Endothelial cell of umbilical vein (primary cell): ENCODE data around the gene EXOSC9. TPM values are rescaled to one million over a fixed set of nuclear protein-coding genes. Genes with fewer than 3 reads are reported as not detected.

ENCODE experiments used
- BruUV-seq: library from RNA; stranded (reverse); fragments of 400-500 nt; replicated peaks from 2 replicates; lab custom pipeline; 2021; lab: Mats Ljungman, UMichigan
- CTCF ChIA-PET: fragments of 300-600, 350-600 bp; sonication (Branson Sonifier 250); formaldehyde crosslinking; loops from one replicate; lab custom pipeline; 2021; ENCODE audit warnings: antibody characterized with exemption, inconsistent platforms; lab: Charles Lee
- POLR2A ChIA-PET: fragments of 300-600, 350-600 bp; sonication (Branson Sonifier 250); formaldehyde crosslinking; loops from one replicate; lab custom pipeline; 2021; ENCODE audit warnings: antibody characterized with exemption, inconsistent platforms; lab: Charles Lee
- DNase-seq: peaks from one replicate; pipeline ENCODE4 v3.0.0-alpha.2; 2011; ENCODE audit warnings: low read depth, low spot score
- FAIRE-seq: peaks from 2 replicates; lab custom pipeline; 2011; peaks lifted over from hg19 to GRCh38; lab: Jason Lieb, UNC
- H2AFZ ChIP-seq: 2 replicates; pipeline ENCODE4 v1.6.0; 2012; ENCODE audit warnings: low read depth, low read length, control low read depth, inconsistent platforms
- H3K27ac ChIP-seq: 2 replicates; pipeline ENCODE4 v1.5.1; 2011; ENCODE audit warnings: low read depth, mild to moderate bottlenecking, control low read depth, low read length, moderate library complexity; ENCODE audit not compliant: insufficient read depth
- H3K27me3 ChIP-seq, 2 experiments: 2 replicates each; pipeline versions ENCODE4 v1.6.0 to v1.6.1; 2011; ENCODE audit warnings: low read length in 2 of 2, mixed read lengths in 1 of 2; ENCODE audit not compliant: control insufficient read depth in 2 of 2, insufficient read depth in 2 of 2
- H3K36me3 ChIP-seq, 2 experiments: 2 replicates in 1 of 2; 3 replicates in 1 of 2; pipeline ENCODE4 v1.5.1; 2011; ENCODE audit warnings: low read length in 2 of 2, mild to moderate bottlenecking in 1 of 2, moderate library complexity in 1 of 2; ENCODE audit not compliant: control insufficient read depth in 2 of 2, insufficient read depth in 2 of 2; ENCODE audit errors: extremely low read depth in 1 of 2
- H3K4me1 ChIP-seq: 3 replicates; pipeline ENCODE4 v1.5.1; 2011; ENCODE audit warnings: mild to moderate bottlenecking, low read length; ENCODE audit not compliant: control insufficient read depth, insufficient read depth; ENCODE audit errors: extremely low read depth
- H3K4me2 ChIP-seq: 2 replicates; pipeline ENCODE4 v1.6.1; 2011; ENCODE audit warnings: low read length, control low read depth, mixed read lengths; ENCODE audit not compliant: insufficient read depth
- H3K4me3 ChIP-seq, 3 experiments: fragments of 200-600 bp in 1 of 3; sonication (generic), shearing (Covaris generic) in 1 of 3; replicated peaks in 1 of 3; 2 replicates each; pipeline ENCODE4 v1.5.1; 2011 to 2016; ENCODE audit warnings: control low read depth in 3 of 3, low read length in 3 of 3, mild to moderate bottlenecking in 2 of 3, inconsistent platforms in 1 of 3, low read depth in 1 of 3, moderate library complexity in 1 of 3; ENCODE audit not compliant: insufficient read depth in 1 of 3
- H3K79me2 ChIP-seq: 2 replicates; pipeline ENCODE4 v1.6.0; 2012; ENCODE audit warnings: low read length, inconsistent platforms; ENCODE audit not compliant: control insufficient read depth, insufficient read depth
- H3K9ac ChIP-seq: replicated peaks from 2 replicates; pipeline ENCODE3; 2011; ENCODE audit warnings: low read length, control low read depth; ENCODE audit not compliant: insufficient read depth; ENCODE audit errors: extremely low read depth
- H3K9me1 ChIP-seq: replicated peaks from 3 replicates; pipeline ENCODE4 v1.6.0; 2011; ENCODE audit warnings: mild to moderate bottlenecking, low read length; ENCODE audit not compliant: control insufficient read depth, insufficient read depth; ENCODE audit errors: extremely low read depth
- H3K9me3 ChIP-seq: replicated peaks from 2 replicates; pipeline ENCODE4 v1.5.1; 2012; ENCODE audit warnings: low read length, inconsistent platforms; ENCODE audit not compliant: control insufficient read depth, insufficient read depth
- H4K20me1 ChIP-seq: replicated peaks from 2 replicates; pipeline ENCODE3; 2011; ENCODE audit warnings: mild to moderate bottlenecking, low read length; ENCODE audit not compliant: control insufficient read depth, insufficient read depth; ENCODE audit errors: extremely low read depth
- CTCF ChIP-seq, 2 donors: IDR thresholded peaks; 1 replicate in 1 of 2; 2 replicates in 1 of 2; pipeline ENCODE4 v1.5.1; 2011; ENCODE audit warnings: low read length in 2 of 2, mild to moderate bottlenecking in 2 of 2, moderate library complexity in 2 of 2, control low read depth in 1 of 2, inconsistent platforms in 1 of 2, low read depth in 1 of 2; ENCODE audit not compliant: insufficient read depth in 1 of 2; ENCODE audit errors: extremely low read depth in 1 of 2
- EZH2 ChIP-seq: IDR thresholded peaks from 2 replicates; pipeline ENCODE4 v1.6.1; 2012; ENCODE audit warnings: borderline replicate concordance, low read depth, mild to moderate bottlenecking, moderate library complexity, low read length, inconsistent platforms; ENCODE audit not compliant: severe bottlenecking
- FOS ChIP-seq: IDR thresholded peaks from 2 replicates; pipeline ENCODE4 v1.6.1; 2011; ENCODE audit warnings: mild to moderate bottlenecking, low read length, moderate library complexity, borderline replicate concordance; ENCODE audit not compliant: insufficient read depth
- GATA2 ChIP-seq: IDR thresholded peaks from 2 replicates; pipeline ENCODE4 v1.7.0; 2011; ENCODE audit warnings: low read depth, mild to moderate bottlenecking, moderate library complexity, mixed read lengths, low read length; ENCODE audit not compliant: insufficient read length, insufficient read depth
- JUN ChIP-seq: IDR thresholded peaks from 2 replicates; pipeline ENCODE4 v1.6.1; 2011; ENCODE audit warnings: borderline replicate concordance, low read depth; ENCODE audit not compliant: insufficient read length, insufficient read depth
- MAX ChIP-seq: IDR thresholded peaks from 2 replicates; pipeline ENCODE4 v1.6.1; 2011; ENCODE audit not compliant: insufficient read depth, insufficient read length
- MYC ChIP-seq: IDR thresholded peaks from one replicate; pipeline ENCODE4 v1.6.1; 2011; ENCODE audit warnings: mild to moderate bottlenecking, low read depth, low read length
- POLR2A ChIP-seq: IDR thresholded peaks from 2 replicates; pipeline ENCODE4 v1.6.1; 2012; ENCODE audit warnings: low read depth, mild to moderate bottlenecking, control low read depth, low read length
- POLR2AphosphoS5 ChIP-seq: IDR thresholded peaks from 2 replicates; pipeline ENCODE4 v1.6.1; 2012; ENCODE audit warnings: low read depth, mild to moderate bottlenecking, control low read depth, low read length, moderate library complexity; ENCODE audit not compliant: insufficient read depth
- dilution Hi-C: fragments of 300-500 bp; cut with MboI; formaldehyde crosslinking; loops from one replicate; pipeline ENCODE4 v1.15.0; 2019; ENCODE audit warnings: low sequenced_read_pairs; ENCODE audit not compliant: extremely low pct_ligation_motif_present
- intact Hi-C: fragments of 100-400 bp; cut with micrococcal nuclease; formaldehyde crosslinking; loops from one replicate; pipeline ENCODE4 v1.10.0; 2022
- polyA plus RNA-seq, 4 experiments: library from polyadenylated mRNA; depleted of rRNA in 3 of 4; stranded (reverse) in 3 of 4; unstranded in 1 of 4; fragments of >200 nt; gene quantifications; 2 replicates each; pipeline versions ENCODE4 v1.2.1 to v1.2.3, GENCODE V29; 2011 to 2012; ENCODE audit warnings: missing spikeins in 1 of 4
- total RNA-seq: library from RNA; stranded (reverse); gene quantifications from 2 replicates; pipeline ENCODE4 v1.2.3, GENCODE V29; 2021

EXOSC9 gene
- total and polyA plus RNA-seq, 2 donors (not counting 3 experiments of a cell fraction or from before 2014, with no cell fraction given) = 19.0 to 46.3 TPM

- Histone ChIP-seq H3K36me3 (peaks cover 0 to 25% of the 10 kb centered on the region in 2 experiments), H4K20me1 (no peaks in the 10 kb centered on the region), H3K4me1 (peaks cover 27% of the 10 kb centered on the region), H3K27ac (no peak overlapping the region), H3K4me3 (peak overlapping the region; percentile 86 to 96 (median 86)), H2AFZ (peak overlapping the region; percentile 85), H3K9ac (peak overlapping the region; percentile 71), H3K79me2 (peaks cover 55% of the 10 kb centered on the region), H3K4me2 (peak overlapping the region; percentile 95), H3K9me3 (no peaks in the 10 kb centered on the region), H3K27me3 (no peaks in the 10 kb centered on the region), H3K9me1 (no peaks in the 10 kb centered on the region)
- TF ChIP-seq EZH2 = no peak
- no peak for TF ChIP-seq CTCF (IDR thresholded peaks at IDR 0.05; ENCODE audit: extremely low read depth in 1 of 2, insufficient read depth in 1 of 2, low read depth in 1 of 2, low read length in 2 of 2)
- TF ChIP-seq POLR2A = no peak
- no peak for TF ChIP-seq MYC
- no peak for TF ChIP-seq MAX
- no peak for TF ChIP-seq FOS
- TF ChIP-seq JUN = no peak
- no peak for TF ChIP-seq GATA2
- TF ChIP-seq POLR2AphosphoS5 = no peak
- dilution Hi-C loops = no loop called here
- CTCF ChIA-PET = interaction anchor here (0.6 to 1.3 kb wide), 7 partner anchors 11 to 756 kb away, joined by 3 to 5 read pairs (median 4); partner anchors contain the start of genes BBS7 and SMIM43
- BruUV-seq = no TSS peak
- intact Hi-C loops = loop anchor here (5.0 kb wide), 1 partner anchor 755 kb away; no protein-coding TSS in a partner anchor
- DNase-seq (no peak), FAIRE-seq (no peak)
- POLR2A ChIA-PET = no interaction called here
Measured at GRCh38 chr4:121822047-121822446, 20.9 kb downstream of the EXOSC9 start.
